ENCODE measurements around the gene ZHX3. TPM values are rescaled to one million over a fixed set of nuclear protein-coding genes. Genes with fewer than 3 reads are reported as not detected.

Gene ZHX3
- total and polyA plus RNA-seq, 2 of the 4 experiments (the other 2 are of a cell fraction) = 25.0 to 28.0 TPM

DNA sequence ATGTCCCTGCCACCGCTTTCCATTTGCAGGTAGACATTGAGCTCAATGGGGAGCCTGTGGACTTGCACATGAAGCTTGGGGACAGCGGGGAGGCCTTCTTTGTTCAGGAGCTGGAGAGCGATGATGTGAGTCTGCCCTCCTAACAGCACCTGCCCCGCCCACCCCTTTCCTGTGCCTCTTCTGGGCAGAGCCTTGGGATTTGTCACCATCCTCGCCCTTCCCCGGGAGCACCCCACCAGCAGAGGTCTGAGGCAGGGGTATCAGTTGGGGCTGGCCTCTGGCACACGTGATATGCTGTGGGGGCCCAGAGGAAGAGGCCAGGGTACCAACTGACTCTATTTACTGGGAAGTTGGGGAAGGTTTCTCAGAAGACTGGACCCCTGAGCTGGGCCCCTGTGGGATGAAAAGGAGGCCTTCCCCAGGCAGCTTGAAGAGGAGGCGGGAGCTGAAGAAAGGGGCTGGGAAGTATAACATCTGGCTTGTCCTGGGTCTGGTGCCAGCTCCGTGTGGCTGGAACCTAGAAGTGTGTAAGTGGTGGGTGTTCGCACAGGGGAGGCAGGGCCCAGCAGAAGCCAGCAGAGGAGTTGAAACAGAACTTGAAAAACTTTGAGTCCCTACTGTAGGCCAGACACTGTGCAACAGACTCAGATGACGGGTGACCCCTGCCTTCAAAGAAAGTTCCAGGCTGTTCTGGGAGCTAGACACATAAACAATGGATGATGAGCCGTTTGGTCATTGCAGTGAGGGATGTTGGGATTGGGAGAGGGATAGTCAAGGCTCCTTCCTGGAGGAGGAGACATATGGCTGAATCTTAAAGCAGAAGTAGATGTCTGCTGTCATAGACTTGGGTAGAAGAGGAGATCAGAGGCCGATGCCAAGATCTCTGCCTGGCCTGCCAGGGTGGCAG is 30.2 kb upstream of the ZHX3 start (continued):
- TF ChIP-seq MAZ (IDR thresholded peaks at IDR 0.05; ENCODE audit: borderline replicate concordance, low read depth, low read length) (no peak), CEBPB (IDR thresholded peaks at IDR 0.05; ENCODE audit: low read depth, low read length) (no peak)

GRCh38 chr20:41345729-41346067 is 28.2 kb upstream of the ZHX3 start:
- Histone ChIP-seq H3K27me3 (ENCODE audit: control insufficient read depth, insufficient read depth, low read length) (no peaks in the 10 kb centered on the region), H2AK9ac (replicated peaks; ENCODE audit: low read depth, low read length, poor library complexity) (no peak overlapping the region), H3K23ac (ENCODE audit: low read depth, low read length) (no peak overlapping the region), H4K20me1 (ENCODE audit: insufficient read depth, low read length) (no peaks in the 10 kb centered on the region), H2AK5ac (ENCODE audit: low read depth, low read length) (no peak overlapping the region), H3K4me3 (ENCODE audit: insufficient read depth, low read depth, low read length) (no peak overlapping the region), H3K4me1 (ENCODE audit: control insufficient read depth, insufficient read depth, low read length) (peaks cover 9% of the 10 kb centered on the region; the same call in 1 of the 2 replicates), H2BK15ac (ENCODE audit: low read depth, low read length) (no peak overlapping the region), H3K4me2 (ENCODE audit: low read depth, low read length) (no peak overlapping the region), H3K36me3 (ENCODE audit: control insufficient read depth, insufficient read depth, low read length) (no peaks in the 10 kb centered on the region; the same call in 1 of the 2 replicates), H4K91ac (ENCODE audit: insufficient read depth, low read depth, low read length) (no peak overlapping the region), H4K8ac (ENCODE audit: low read depth in 2 of 2, low read length in 2 of 2) (no peak overlapping the region), H3K79me1 (ENCODE audit: low read depth in 1 of 2, low read length in 2 of 2) (peaks cover 0 to 6% of the 10 kb centered on the region in 2 experiments; a peak in 1 of 4 replicates), H2AFZ (replicated peaks; ENCODE audit: low read length, poor library complexity) (no peak overlapping the region), H2BK20ac (ENCODE audit: low read depth, low read length) (no peak overlapping the region), H3K14ac (replicated peaks; ENCODE audit: low read depth, low read length) (no peak overlapping the region), H3K9me1 (ENCODE audit: insufficient read depth, low read length) (no peaks in the 10 kb centered on the region; the same call in 1 of the 2 replicates), H3K4ac (ENCODE audit: low read depth, low read length) (no peak overlapping the region), H4K5ac (ENCODE audit: low read depth, low read length) (no peak overlapping the region), H3K18ac (ENCODE audit: low read depth, low read length) (no peak overlapping the region), H3K9ac (ENCODE audit: low read depth, low read length) (no peak overlapping the region), H3K56ac (ENCODE audit: extremely low read depth, insufficient read depth, low read length) (no peak overlapping the region), H3K9me3 (ENCODE audit: control insufficient read depth, insufficient read depth, low read length) (no peaks in the 10 kb centered on the region), H2BK120ac (ENCODE audit: low read depth, low read length) (no peak overlapping the region), H2BK5ac (ENCODE audit: low read depth, low read length, poor library complexity, severe bottlenecking) (no peak overlapping the region), H3K27ac (ENCODE audit: insufficient read depth, low read length) (no peak overlapping the region)
- ATAC-seq (ENCODE audit: low read depth) = no peak
- TF ChIP-seq RAD21 (IDR thresholded peaks at IDR 0.05; ENCODE audit: low read length) (no peak), RFX5 (IDR thresholded peaks at IDR 0.05; ENCODE audit: low read depth, low read length) (no peak), CEBPB (IDR thresholded peaks at IDR 0.05; ENCODE audit: low read depth, low read length) (no peak), SMC3 (IDR thresholded peaks at IDR 0.05; ENCODE audit: low read depth, low read length) (no peak), USF2 (IDR thresholded peaks at IDR 0.05; ENCODE audit: low read depth, low read length) (no peak), CTCF (conservative IDR thresholded peaks at IDR 0.05; ENCODE audit: low read depth, low read length) (no peak), ELK1 (IDR thresholded peaks at IDR 0.05; ENCODE audit: borderline replicate concordance, low read depth, low read length) (no peak)
- ChIA-PET CTCF (interaction anchor here (1.0 to 1.3 kb wide), 2 partner anchors 16 to 173 kb away, joined by 3 to 5 read pairs; no protein-coding TSS in a partner anchor), POLR2A (ENCODE audit: unreplicated experiment) (no interaction called here)
- dilution Hi-C loops (cut with HindIII; ENCODE audit: low sequenced_read_pairs, unreplicated experiment) = no loop called here
- intact Hi-C loops (cut with micrococcal nuclease) = loop anchor here (10.0 kb wide), 1 partner anchor 349 kb away; no protein-coding TSS in a partner anchor
- BruUV-seq (replicated peaks) = no TSS peak
- in situ Hi-C loops (cut with MboI; ENCODE audit: low sequenced_read_pairs) = loop anchor here (10.0 kb wide), 1 partner anchor 371 kb away; no protein-coding TSS in a partner anchor
- WGBS, 2 experiments (ENCODE audit: extremely low coverage in 2 of 2, insufficient read length in 1 of 2) = 100% methylated on average over 2 of the region's 17 CpGs; no CpG with 5 or more reads in 1 of the 2 experiments
- no peak for DNase-seq
